CD14-positive monocyte (primary cell): Measurements from ENCODE around the gene FAF1. TPM values are rescaled to one million over a fixed set of nuclear protein-coding genes. Genes with fewer than 3 reads are reported as not detected.

ENCODE experiments used
- DNase-seq, 3 donors: peaks; one replicate each; pipeline ENCODE4 v3.0.0-alpha.2; 2011 to 2022
- H2AFZ ChIP-seq: 2 replicates; pipeline ENCODE4 v1.6.0; 2012; ENCODE audit warnings: mild to moderate bottlenecking, low read depth, low read length, inconsistent platforms; ENCODE audit not compliant: insufficient read depth, poor library complexity, severe bottlenecking
- H3K27ac ChIP-seq, 2 donors: 1 replicate in 1 of 2; 2 replicates in 1 of 2; pipeline ENCODE4 v1.5.1; 2012 to 2013; ENCODE audit warnings: low read length in 2 of 2, control low read depth in 1 of 2, inconsistent platforms in 1 of 2, low read depth in 1 of 2, mild to moderate bottlenecking in 1 of 2
- H3K27me3 ChIP-seq, 2 donors: one replicate each; pipeline versions ENCODE4 v1.6.0 to v1.6.1; 2011 to 2013; ENCODE audit warnings: low read length in 2 of 2; ENCODE audit not compliant: control insufficient read depth in 2 of 2, insufficient read depth in 2 of 2
- H3K36me3 ChIP-seq, 2 donors: replicated peaks in 1 of 2; 1 replicate in 1 of 2; 2 replicates in 1 of 2; pipeline versions ENCODE4 v1.5.1 to v1.6.1; 2012 to 2013; ENCODE audit warnings: low read length in 2 of 2, control low read depth in 1 of 2, inconsistent platforms in 1 of 2, mild to moderate bottlenecking in 1 of 2; ENCODE audit not compliant: insufficient read depth in 2 of 2, control insufficient read depth in 1 of 2
- H3K4me1 ChIP-seq, 2 donors: 1 replicate in 1 of 2; 2 replicates in 1 of 2; pipeline versions ENCODE4 v1.5.1 to v1.6.1; 2012 to 2013; ENCODE audit warnings: low read length in 2 of 2, control low read depth in 1 of 2, inconsistent platforms in 1 of 2, mild to moderate bottlenecking in 1 of 2, moderate library complexity in 1 of 2; ENCODE audit not compliant: insufficient read depth in 2 of 2, control insufficient read depth in 1 of 2
- H3K4me2 ChIP-seq: replicated peaks from 2 replicates; pipeline ENCODE3; 2012; ENCODE audit warnings: low read length, moderate library complexity, mild to moderate bottlenecking; ENCODE audit not compliant: poor library complexity, severe bottlenecking; ENCODE audit errors: extremely low read depth
- H3K4me3 ChIP-seq, 3 experiments: fragments of 200-600 bp in 1 of 3; sonication (generic) in 1 of 3; replicated peaks in 1 of 3; 1 replicate in 2 of 3; 2 replicates in 1 of 3; pipeline ENCODE4 v1.5.1; 2011 to 2013; ENCODE audit warnings: low read length in 3 of 3, mild to moderate bottlenecking in 3 of 3, control low read depth in 2 of 3, low read depth in 2 of 3, inconsistent platforms in 1 of 3, moderate library complexity in 1 of 3
- H3K79me2 ChIP-seq: 2 replicates; pipeline ENCODE4 v1.6.0; 2012; ENCODE audit warnings: mild to moderate bottlenecking, control low read depth, inconsistent platforms, low read length, moderate library complexity; ENCODE audit not compliant: insufficient read depth
- H3K9ac ChIP-seq: 2 replicates; pipeline ENCODE4 v1.6.0; 2017; ENCODE audit warnings: low read length, mild to moderate bottlenecking; ENCODE audit not compliant: insufficient read depth, poor library complexity, severe bottlenecking
- H3K9me3 ChIP-seq, 2 donors: replicated peaks in 1 of 2; 1 replicate in 1 of 2; 2 replicates in 1 of 2; pipeline versions ENCODE4 v1.5.1 to v1.6.1; 2012 to 2013; ENCODE audit warnings: low read length in 2 of 2, control low read depth in 1 of 2; ENCODE audit not compliant: control insufficient read depth in 1 of 2, insufficient read depth in 1 of 2
- H4K20me1 ChIP-seq: 2 replicates; pipeline ENCODE4 v1.6.0; 2012; ENCODE audit warnings: mild to moderate bottlenecking, low read length, control low read depth, moderate library complexity; ENCODE audit not compliant: insufficient read depth
- H3K27ac Mint-ChIP-seq, 7 donors: one replicate each; pipeline ENCODE4 v1.8.0; 2020; ENCODE audit warnings: mild to moderate bottlenecking in 7 of 7, mixed read lengths in 7 of 7, moderate library complexity in 6 of 7, inconsistent platforms in 2 of 7
- H3K27me3 Mint-ChIP-seq, 3 donors: one replicate each; pipeline ENCODE4 v1.8.0; 2021 to 2022; ENCODE audit warnings: low read depth in 3 of 3, mild to moderate bottlenecking in 3 of 3, mixed read lengths in 3 of 3, moderate library complexity in 3 of 3, inconsistent platforms in 1 of 3
- H3K36me3 Mint-ChIP-seq, 2 donors: one replicate each; pipeline ENCODE4 v1.8.0; 2020; ENCODE audit warnings: mixed read lengths in 2 of 2, inconsistent platforms in 1 of 2, mild to moderate bottlenecking in 1 of 2
- H3K4me1 Mint-ChIP-seq: one replicate; pipeline ENCODE4 v1.8.0; 2020; ENCODE audit warnings: mild to moderate bottlenecking, mixed read lengths
- H3K4me3 Mint-ChIP-seq, 2 donors: one replicate each; pipeline ENCODE4 v1.8.0; 2020; ENCODE audit warnings: mild to moderate bottlenecking in 2 of 2, mixed read lengths in 2 of 2, moderate library complexity in 1 of 2
- H3K9me3 Mint-ChIP-seq, 7 donors: one replicate each; pipeline ENCODE4 v1.8.0; 2020 to 2022; ENCODE audit warnings: mixed read lengths in 7 of 7, mild to moderate bottlenecking in 6 of 7, moderate library complexity in 6 of 7, inconsistent platforms in 2 of 7
- CTCF ChIP-seq: fragments of 200-600 bp; IDR thresholded peaks from one replicate; pipeline ENCODE4 v1.8.0; 2022; ENCODE audit warnings: antibody characterized with exemption, mild to moderate bottlenecking
- WGBS: methylation state at CpG from one replicate; pipeline ENCODE4 v1.1.5; 2013; ENCODE audit warnings: missing lambda C conversion rate; ENCODE audit not compliant: insufficient coverage; 5-methylcytosine and 5-hydroxymethylcytosine counted together
- intact Hi-C, 2 donors: fragments of 100-400 bp; cut with micrococcal nuclease; formaldehyde crosslinking; loops; one replicate each; pipeline versions ENCODE4 v1.15.0 to v1.15.1; 2023
- polyA plus RNA-seq, 3 donors: library from polyadenylated mRNA; depleted of rRNA in 1 of 3; unstranded in 2 of 3; stranded (reverse) in 1 of 3; fragments of 300-500 nt in 2 of 3; fragments of >200 nt in 1 of 3; fragmentation: Illumina TruSeq in 2 of 3; gene quantifications; 1 replicate in 2 of 3; 2 replicates in 1 of 3; pipeline ENCODE4 v1.2.3, GENCODE V29; 2012 to 2021

The FAF1 gene
- polyA plus RNA-seq, 3 donors: 11.4 to 29.6 (median 16.9) TPM

GRCh38 chr1:50898773-50899172, 61.3 kb downstream of the FAF1 start:
- Mint-ChIP-seq H3K36me3 (peaks cover 9 to 11% of the 10 kb centered on the region in 2 donors), H3K27ac (no peak overlapping the region), H3K4me3 (no peak overlapping the region), H3K4me1 (peaks cover 10% of the 10 kb centered on the region), H3K27me3 (no peaks in the 10 kb centered on the region), H3K9me3 (peaks cover 1 to 9% (median 5%) of the 10 kb centered on the region in 7 donors)
- Histone ChIP-seq H3K27me3 (no peaks in the 10 kb centered on the region), H4K20me1 (no peaks in the 10 kb centered on the region), H3K4me1 (peaks cover 0 to 2% of the 10 kb centered on the region in 2 donors), H3K9ac (no peak overlapping the region), H3K27ac (no peak overlapping the region), H3K4me3 (no peak overlapping the region), H3K36me3 (no peaks in the 10 kb centered on the region), H3K9me3 (peaks cover 0 to 6% of the 10 kb centered on the region in 2 donors), H2AFZ (no peak overlapping the region), H3K4me2 (no peak overlapping the region), H3K79me2 (peaks cover 35% of the 10 kb centered on the region)
- no peak for TF ChIP-seq CTCF
- WGBS: 50% methylated on average over 1 of the region's 2 CpGs
- DNase-seq: no peak
- intact Hi-C loops: no loop called here

GRCh38 chr1:50894340-50894739, 65.7 kb downstream of the FAF1 start:
- no peak for DNase-seq
- Mint-ChIP-seq H3K9me3 (peaks cover 17 to 36% (median 25%) of the 10 kb centered on the region in 7 donors), H3K27me3 (no peaks in the 10 kb centered on the region), H3K36me3 (peaks cover 19 to 22% of the 10 kb centered on the region in 2 donors), H3K4me3 (no peak overlapping the region), H3K27ac (no peak overlapping the region), H3K4me1 (peaks cover 2% of the 10 kb centered on the region)
- H3K79me2 ChIP-seq: peaks cover 45% of the 10 kb centered on the region
- H3K27ac ChIP-seq: no peak overlapping the region
- TF ChIP-seq CTCF: no peak
- no peak overlapping the region for H3K4me3 ChIP-seq
- H3K4me2 ChIP-seq: no peak overlapping the region
- H3K36me3 ChIP-seq: peaks cover 0 to 7% of the 10 kb centered on the region in 2 donors
- H3K4me1 ChIP-seq: no peaks in the 10 kb centered on the region
- H3K9ac ChIP-seq: no peak overlapping the region
- intact Hi-C loops: no loop called here
- no peak overlapping the region for H2AFZ ChIP-seq
- H3K9me3 ChIP-seq: peaks cover 18 to 21% of the 10 kb centered on the region in 2 donors
- no peaks in the 10 kb centered on the region for H3K27me3 ChIP-seq
- no CpG with 5 or more reads among the region's 1 CpG for WGBS
- H4K20me1 ChIP-seq: no peaks in the 10 kb centered on the region
